Stimulated activated CD4-positive, alpha-beta T cell treated with anti-CD3 and anti-CD28 coated beads, Interleukin-1b, Interleukin-23, amount 100 ng/mL, for 24 hours (primary cell): ENCODE measurements around the gene ZNF277.

Experiments
- DNase-seq, 4 experiments: peaks; one replicate each; pipeline ENCODE4 v3.0.0-alpha.2; 2020; ENCODE audit warnings: low read depth in 4 of 4, low spot score in 1 of 4

Gene ZNF277

DNA sequence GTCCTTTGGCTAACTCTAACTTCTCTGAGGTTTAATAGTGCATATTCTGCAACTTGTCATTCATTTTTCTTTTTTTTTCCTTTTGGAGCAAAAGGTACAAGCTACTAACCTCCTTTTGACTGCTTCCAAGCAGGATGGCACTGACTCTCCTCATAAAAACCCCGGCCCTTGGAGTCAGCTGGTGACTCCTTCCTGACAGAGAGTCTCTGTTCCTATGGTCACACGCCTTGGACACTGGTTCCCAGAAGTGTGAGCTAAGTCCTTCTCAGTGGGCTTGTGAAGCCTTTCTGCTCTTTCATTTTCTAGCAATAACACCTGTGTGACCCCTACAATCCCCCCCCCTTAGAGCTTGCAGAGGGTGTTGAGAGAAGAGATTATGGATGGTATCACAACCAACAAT is 22.0 kb upstream of the ZNF277 start:
- no peak for DNase-seq

DNA sequence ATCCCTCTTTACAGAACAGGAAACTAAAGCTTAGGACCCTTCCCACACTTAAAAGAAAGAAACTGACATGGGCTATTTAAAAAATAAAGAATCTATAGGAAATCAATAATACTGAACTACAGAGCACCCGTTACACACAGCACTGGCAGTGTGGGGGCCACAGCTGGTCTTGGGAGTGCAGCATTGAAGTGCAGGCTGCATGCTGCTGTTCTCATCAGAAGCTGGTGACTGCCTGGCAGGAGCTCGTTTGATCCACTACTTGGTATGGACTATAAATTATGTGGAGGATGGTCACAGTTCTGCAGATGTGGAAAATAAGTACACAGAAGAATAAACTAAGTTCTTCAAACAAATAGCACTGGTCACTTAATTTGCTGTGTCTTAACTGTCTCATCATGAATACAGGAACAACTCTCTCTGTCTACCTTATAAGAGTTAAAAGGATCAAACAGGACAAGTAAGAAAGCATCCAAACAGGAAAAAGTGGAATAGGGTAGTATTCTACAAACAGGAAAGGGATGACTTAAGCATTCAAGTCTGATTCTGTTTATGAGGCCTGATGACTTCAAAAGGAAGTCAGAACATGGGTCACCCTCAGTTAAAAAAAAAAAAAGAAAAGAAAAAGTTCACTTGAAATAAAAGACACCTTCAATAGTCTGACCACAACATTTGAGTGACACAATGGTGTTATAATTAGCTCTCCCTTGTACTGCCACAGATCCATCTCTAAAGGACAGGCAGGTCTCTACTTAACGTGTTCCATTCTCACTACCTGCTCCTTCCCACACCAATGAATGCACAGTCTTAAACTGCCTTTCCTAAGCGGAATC is 21.3 kb upstream of the ZNF277 start:
- no peak for DNase-seq

- DNase-seq, result no peak
Observed at GRCh38 chr7:112186300-112186699, 20.2 kb upstream of the ZNF277 start.

- DNase-seq, result no peak
Observed at GRCh38 chr7:112188257-112188656, 18.2 kb upstream of the ZNF277 start.

GRCh38 chr7:112189691-112190090 is 16.8 kb upstream of the ZNF277 start:
- DNase-seq, result no peak

DNA sequence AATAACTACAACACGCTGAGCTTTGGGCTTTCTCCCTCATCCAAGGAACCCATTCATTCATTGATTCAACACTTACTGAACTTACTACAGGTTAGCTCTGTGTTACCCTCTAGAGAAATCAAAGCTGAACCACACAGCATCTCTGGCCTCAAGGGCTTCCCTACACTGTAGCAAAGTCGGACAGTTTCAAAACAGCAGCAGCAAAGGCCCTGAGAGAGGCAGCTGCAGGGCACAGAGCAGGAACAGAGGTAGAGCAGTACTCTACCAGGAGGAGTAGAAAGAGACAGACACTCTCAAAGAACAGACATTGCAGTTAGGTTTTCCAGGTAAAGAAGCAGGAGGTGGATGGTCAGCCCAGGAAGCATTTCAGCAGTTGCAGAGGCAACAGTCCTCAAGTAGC is 16.4 kb upstream of the ZNF277 start:
- DNase-seq, result no peak

GRCh38 chr7:112192236-112193154 is 14.0 kb upstream of the ZNF277 start:
- DNase-seq, result no peak

DNA sequence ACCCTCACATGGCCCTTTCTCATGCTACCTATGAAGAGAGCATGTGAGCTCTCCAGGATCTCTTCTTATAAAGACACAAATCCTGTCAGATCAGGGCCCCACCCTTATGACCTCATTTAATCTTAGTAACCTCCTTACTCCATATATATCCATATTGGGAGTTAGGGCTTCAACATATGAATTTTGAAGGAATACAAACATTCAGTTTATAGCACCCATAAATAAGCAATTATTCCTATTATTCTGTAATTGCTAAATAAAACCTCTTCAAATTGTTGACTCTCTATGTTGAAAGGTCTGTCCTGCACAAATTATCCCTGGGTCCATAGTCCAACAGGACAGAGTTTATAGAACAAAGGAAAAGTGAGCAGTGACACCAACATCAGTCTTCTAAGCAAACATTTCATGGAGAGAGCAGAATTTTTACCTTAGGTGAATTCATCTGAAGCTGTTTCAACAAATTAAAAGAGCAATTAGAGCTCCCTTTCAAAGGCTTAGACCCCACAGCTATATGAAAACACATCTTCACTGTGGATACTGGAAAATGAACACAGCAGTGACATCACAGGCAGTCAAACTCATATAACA is 12.5 kb upstream of the ZNF277 start:
- DNase-seq, result no peak

DNA sequence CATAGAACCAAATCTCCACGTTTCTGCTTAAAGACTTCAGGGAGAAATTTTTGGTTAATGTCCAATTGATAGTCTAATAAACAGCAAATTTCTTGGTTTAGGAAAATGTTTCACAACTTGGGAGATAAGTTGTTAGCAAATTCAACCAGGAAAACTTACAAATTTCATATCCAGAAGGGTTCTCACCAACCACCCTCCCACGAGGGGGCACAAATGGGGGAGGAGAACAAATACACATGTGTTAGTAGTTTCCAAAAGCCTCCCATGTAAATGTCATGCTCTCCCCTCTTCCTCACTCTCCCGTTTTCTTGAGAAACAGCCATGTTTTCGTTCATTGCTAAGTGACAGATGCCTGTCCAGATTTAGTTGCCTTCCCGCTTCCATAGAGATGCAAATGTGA is 10.8 kb upstream of the ZNF277 start:
- DNase-seq, result no peak

- DNase-seq, result no peak
Observed at GRCh38 chr7:112197322-112197721, 9.2 kb upstream of the ZNF277 start.

- DNase-seq, result no peak
Observed at GRCh38 chr7:112199035-112199655, 7.3 kb upstream of the ZNF277 start.

DNA sequence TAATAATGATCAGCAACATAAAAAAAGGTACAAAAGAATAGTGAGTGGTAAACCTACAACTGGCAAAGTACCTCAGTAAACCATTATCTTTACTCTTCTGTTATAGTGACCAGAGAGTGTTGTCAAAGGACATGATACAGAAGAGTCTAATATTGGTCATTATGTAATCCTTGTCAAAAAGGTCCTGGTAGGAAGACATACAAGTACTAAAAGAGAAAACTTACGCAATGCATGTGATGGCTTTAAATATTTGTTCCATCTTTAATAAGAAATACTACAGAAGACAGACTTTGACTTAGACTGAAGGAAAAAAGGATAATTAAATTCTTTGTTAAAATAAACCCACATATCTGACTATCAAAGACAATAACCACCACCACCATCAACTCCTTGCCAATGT is 6.8 kb upstream of the ZNF277 start:
- no peak for DNase-seq

DNA sequence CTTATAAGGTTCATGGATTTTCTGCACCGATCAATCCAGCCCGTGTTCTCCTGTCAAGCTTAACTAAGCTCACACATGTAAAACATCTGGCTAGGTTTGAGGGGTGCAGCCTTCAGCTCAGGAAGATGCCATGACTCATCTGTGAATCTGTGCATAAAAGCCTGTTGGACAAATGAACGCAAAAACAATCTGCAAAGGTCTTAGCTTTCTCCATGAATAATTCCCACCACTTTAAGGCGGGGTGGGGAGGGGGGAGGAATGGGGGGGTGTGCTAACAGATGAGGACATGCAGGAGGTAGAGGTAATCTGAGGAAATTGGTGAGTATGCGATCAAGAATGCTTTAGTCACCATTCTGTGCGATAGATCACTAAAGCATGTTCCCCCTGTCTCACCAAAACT is 5.1 kb upstream of the ZNF277 start:
- no peak for DNase-seq

- DNase-seq, result no peak
Observed at GRCh38 chr7:112201839-112202238, 4.7 kb upstream of the ZNF277 start.

GRCh38 chr7:112202816-112203215 is 3.7 kb upstream of the ZNF277 start:
- no peak for DNase-seq

GRCh38 chr7:112203365-112203739 is 3.1 kb upstream of the ZNF277 start:
- DNase-seq, result no peak

DNA sequence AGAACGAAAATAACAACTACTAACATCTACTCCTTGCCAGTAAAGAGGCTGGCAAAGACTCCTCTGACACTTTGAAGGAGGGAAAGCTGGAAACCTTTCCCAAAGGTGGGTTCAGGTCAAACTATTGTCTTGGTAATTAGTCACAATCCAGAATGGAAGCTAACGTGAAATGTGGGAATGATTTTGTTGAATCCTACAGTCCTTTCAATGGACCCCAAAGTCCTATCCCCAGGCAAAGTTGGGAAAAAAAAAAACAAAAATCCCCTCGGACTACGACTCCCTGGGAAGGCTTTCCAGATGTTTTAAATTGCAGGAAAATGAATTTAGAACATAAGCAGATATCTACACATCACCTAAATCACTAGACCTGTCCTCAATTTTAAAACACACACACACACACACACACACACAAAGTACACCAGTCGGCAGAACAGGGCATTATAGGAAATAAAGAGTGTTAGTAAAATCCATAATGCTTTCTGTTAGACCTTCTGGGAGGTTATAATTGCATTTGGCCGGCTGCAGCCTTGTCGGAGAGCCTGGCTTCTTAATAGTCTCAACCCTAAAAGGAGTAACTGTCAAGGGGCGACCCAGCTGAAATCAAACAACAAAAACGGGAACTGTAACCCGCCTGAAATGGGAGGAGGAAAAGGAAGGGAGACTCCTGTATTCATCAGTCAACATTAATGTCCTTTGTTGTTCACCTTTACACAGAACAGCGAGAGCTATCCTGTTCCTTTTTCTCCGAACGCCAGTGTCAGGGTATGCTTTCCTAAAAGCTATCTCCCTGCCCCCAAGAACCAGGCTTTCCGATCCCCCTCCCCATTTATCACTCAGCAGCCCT is 1.8 kb upstream of the ZNF277 start:
- DNase-seq, result no peak

DNA sequence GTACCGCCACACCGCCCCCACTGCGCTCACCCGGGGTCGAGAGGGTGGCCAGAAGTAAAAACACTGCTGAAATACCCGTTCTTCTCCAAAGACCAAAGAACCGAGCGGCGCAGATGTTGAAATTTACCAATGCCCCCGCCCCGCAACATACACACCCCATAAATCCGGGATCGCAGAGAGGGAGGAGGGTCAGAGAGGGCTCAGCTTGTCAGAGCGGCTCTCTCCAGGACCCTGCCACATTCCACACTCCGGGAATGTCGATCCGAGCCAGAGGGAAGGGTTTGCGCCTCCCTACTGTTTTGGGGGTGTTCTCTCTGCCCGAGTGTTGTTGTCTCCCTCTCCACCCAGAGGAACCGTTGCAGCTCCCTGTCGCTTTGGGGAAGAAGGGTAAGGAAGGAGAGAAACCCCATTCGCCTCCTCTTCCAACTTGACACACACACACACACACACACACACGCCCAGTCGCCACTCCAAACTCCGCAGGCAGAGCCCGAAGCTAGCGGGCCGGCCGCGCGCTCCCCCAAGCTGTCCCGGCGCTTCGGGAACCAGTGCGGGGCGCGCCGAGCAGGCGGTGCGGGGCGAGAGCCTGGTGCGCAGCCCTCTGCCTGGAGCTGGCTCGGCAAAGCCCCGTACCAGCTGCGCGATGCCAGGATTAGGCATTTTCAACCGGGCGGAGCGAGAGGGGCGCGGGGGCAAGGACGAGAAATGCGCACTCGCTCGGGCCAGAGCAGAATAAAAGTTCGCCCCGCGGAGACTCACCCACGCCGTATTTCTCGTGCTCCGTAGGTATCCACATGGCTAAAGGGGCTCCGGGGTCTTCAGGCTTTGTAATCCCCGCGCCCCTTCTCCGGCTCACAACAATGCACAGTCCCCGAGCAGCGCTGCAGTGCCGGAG is 905 bp upstream of the ZNF277 start:
- DNase-seq, result peak in 1 of 4 experiments; percentile 9

GRCh38 chr7:112206991-112207592 is 597 bp downstream of the ZNF277 start:
- DNase-seq, result no peak
